NCI-H774 (cell line): Measurements from ENCODE around the gene GPR61.

Experiments used
- DNase-seq: peaks from one replicate; lab custom pipeline; 2025; lab: John Stamatoyannopoulos, UW

Gene GPR61

GRCh38 chr1:109539676-109540075 lies at the start of gene GPR61:
Gene GPR61 (plus strand): TSS chr1:109539872. CDS start chr1:109543023, 3,151 bp downstream.
- DNase-seq, result no peak

GRCh38 chr1:109490029-109490933 lies 49.4 kb upstream of the GPR61 start:
- no peak for DNase-seq

- no peak for DNase-seq
These were observed 48.8 kb upstream of the GPR61 start for GRCh38 chr1:109490934-109491302.

- no peak for DNase-seq
These were observed 48.3 kb upstream of the GPR61 start for GRCh38 chr1:109491372-109491771.

- DNase-seq, result no peak
These were observed 46.9 kb upstream of the GPR61 start for GRCh38 chr1:109492779-109493178.

GRCh38 chr1:109493227-109493626 lies 46.4 kb upstream of the GPR61 start:
- DNase-seq, result no peak

- peak; percentile 81 for DNase-seq
These were observed 45.7 kb upstream of the GPR61 start, which contains the start of gene CYB561D1 for GRCh38 chr1:109493805-109494539. Gene CYB561D1 (plus strand): TSS chr1:109494094. CDS start chr1:109494140, 46 bp downstream.

GRCh38 chr1:109495738-109496137 lies 43.9 kb upstream of the GPR61 start:
- DNase-seq, result no peak

- DNase-seq, result no peak
These were observed 42.1 kb upstream of the GPR61 start for GRCh38 chr1:109497449-109498160.

- no peak for DNase-seq
These were observed 41.4 kb upstream of the GPR61 start for GRCh38 chr1:109498161-109498801.

GRCh38 chr1:109499081-109499480 lies 40.6 kb upstream of the GPR61 start:
- no peak for DNase-seq

GRCh38 chr1:109499661-109500536 lies 39.8 kb upstream of the GPR61 start:
- no peak for DNase-seq

GRCh38 chr1:109500941-109501381 lies 38.7 kb upstream of the GPR61 start:
- DNase-seq, result no peak

GRCh38 chr1:109501644-109502363 lies 37.9 kb upstream of the GPR61 start:
- DNase-seq, result no peak

GRCh38 chr1:109502364-109502851 lies 37.3 kb upstream of the GPR61 start:
- DNase-seq, result no peak

- no peak for DNase-seq
These were observed 35.7 kb upstream of the GPR61 start for GRCh38 chr1:109503935-109504334.

- DNase-seq, result no peak
These were observed 34.7 kb upstream of the GPR61 start for GRCh38 chr1:109504974-109505373.

- DNase-seq, result no peak
These were observed 31.4 kb upstream of the GPR61 start for GRCh38 chr1:109508001-109508872.

- DNase-seq, result no peak
These were observed 30.8 kb upstream of the GPR61 start for GRCh38 chr1:109508873-109509175.
